Activated CD4-positive, alpha-beta T cell treated with anti-CD3 and anti-CD28 coated beads, Interleukin-10, Interleukin-2, amounts not matched to agents 100 ng/mL and 50 ng/mL, durations not matched to agents 16 hours and 8 hours (primary cell): Measurements from ENCODE around the gene WEE2.
A peak's percentile ranks its signal among the peaks of the same experiment; 100 is the strongest.

Experiments used
- DNase-seq: peaks from one replicate; pipeline ENCODE4 v3.0.0-alpha.2; 2020

The WEE2 gene

DNA sequence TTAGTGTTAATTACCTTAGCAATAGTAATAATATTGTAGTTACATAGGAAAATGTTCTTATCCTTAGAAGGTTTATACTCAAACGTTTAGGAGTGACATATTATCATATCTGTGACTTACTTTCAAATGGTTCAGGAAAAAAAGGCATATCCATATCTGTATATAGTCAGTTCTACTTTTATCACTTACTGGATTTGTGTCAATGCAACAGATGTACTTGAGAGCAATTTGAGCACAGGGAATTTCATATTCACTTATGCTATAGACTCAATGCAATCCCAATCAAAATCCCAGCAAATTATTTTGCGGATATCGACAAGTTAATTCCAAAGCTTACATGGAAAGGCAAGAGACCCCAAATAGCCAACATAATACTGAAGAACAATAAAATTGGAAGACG is 16.2 kb upstream of the WEE2 start:
- no peak for DNase-seq

- no peak for DNase-seq
These were observed 15.1 kb upstream of the WEE2 start for GRCh38 chr7:141693082-141693481.

GRCh38 chr7:141695803-141696289 is 12.3 kb upstream of the WEE2 start:
- no peak for DNase-seq

DNA sequence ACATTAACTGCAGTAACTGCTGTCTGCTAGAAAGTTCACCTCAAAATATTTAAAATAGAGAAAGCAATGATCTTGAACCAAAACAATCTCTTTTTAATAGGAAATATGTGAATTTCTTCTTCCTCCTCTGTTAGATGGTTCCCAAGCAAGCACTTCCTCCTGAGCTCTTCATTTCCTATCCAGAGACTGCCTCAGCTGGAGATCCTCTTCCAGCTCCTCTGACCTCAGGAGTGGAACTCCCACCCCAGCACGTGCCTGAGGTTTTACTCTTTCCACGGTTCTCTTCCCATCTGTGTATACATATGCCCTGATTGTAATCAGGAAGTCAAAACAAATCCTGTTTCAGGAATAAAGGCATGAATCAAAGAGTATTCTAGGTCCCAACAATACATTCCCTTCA is 11.8 kb upstream of the WEE2 start:
- no peak for DNase-seq

DNA sequence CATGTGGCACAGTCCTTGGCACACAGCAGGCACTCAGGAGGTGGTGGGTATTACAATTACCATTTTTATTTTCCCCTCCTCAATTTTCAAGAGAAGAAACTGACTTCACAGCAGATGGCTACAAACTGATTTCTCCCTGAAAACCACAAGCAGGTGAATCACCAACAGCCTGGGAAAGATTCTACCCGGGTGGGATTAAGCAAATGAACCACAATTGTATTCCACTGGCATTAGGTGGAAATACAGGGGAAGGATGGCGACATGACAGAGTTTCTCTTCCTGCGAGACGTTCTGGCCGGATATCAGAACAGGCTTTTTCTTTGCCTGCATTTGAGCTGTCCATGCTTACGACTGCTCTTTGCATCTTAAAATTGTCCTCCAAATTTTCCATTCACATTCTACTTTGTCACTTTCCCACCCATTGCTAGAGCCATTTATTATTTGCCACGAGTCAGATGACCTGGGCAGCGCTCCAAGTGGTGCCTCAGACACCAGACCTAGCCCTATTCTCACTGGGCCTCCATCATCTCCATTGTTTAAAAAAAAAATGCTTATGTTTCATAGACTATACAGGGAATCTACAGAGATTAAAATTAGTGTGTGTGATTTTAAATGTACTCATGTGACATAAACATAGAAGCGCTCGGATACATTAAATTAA is 10.8 kb upstream of the WEE2 start:
- no peak for DNase-seq

- no peak for DNase-seq
These were observed 9.7 kb upstream of the WEE2 start for GRCh38 chr7:141698247-141699015.

DNA sequence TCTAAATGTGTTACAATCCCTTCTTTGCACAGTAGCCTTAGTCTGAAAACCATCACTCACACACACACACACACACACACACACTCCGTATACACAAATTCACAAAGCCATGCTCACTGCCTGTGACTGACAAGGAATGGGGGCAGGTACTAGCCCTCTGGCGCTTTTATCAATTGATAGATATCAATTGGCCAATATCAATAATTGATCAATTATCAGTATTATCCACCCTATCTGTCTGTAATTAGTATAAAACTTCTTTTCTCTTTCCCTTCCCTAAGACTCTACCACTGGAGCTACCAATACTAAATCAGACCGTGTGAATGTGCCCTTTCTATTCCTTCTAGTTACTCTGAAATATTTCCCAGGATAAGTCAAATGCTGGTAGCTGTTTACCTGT is 8.3 kb upstream of the WEE2 start:
- no peak for DNase-seq

GRCh38 chr7:141700296-141700847 is 7.8 kb upstream of the WEE2 start:
- no peak for DNase-seq

GRCh38 chr7:141700848-141701371 is 7.2 kb upstream of the WEE2 start:
- DNase-seq = no peak

GRCh38 chr7:141701489-141702046 is 6.6 kb upstream of the WEE2 start:
- DNase-seq = peak; percentile 72

DNA sequence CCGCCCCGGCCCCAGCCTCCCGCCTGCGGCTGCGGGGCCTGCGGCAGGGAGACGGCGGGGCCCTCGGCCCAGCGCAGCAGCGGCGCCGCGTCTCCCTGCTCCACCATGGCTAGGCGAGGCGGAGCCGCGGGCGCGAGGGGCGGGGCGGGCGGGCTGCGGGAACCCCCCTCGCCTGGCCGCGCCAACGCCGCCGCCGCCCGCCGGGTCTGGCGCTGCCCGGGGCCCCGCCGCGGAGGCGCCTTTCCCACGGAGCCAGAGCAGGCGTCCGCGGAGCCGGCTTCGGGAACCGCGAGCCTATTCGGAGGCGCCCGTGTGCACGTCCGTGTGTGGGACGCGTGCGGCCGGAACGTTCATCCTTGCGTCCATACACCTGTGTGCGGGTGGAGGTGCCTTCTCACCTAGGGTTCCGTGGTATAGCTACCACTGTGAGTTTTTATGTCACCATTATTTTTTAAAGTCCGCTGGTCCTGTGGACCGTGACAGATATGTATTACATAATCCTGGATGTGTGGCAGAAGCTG is 6.0 kb upstream of the WEE2 start, which contains the start of gene DENND11:
Gene DENND11 (minus strand): TSS at position 120 of the 521 bp plus-strand sequence. CDS start 13 bp downstream, at position 107.
- peak; percentile 43 for DNase-seq

DNA sequence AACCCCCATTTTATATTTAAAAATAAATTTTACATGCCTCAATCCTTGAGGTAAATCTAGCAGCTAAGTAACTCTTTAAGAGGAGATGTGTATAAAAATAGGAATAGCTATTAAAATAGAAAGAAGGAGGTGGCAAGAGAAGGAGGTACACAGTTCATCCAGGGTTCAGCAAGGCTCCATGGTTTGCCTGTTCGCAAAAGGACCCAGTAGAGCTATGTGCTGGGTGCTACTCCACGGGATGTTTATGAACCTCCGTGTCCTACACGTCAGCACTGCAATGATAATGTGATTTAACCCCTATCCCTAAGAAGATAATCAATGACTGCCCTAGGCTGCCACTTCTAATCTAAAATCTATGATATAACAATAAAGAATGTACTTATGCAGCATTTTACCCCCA is 5.3 kb upstream of the WEE2 start:
- DNase-seq = no peak

DNA sequence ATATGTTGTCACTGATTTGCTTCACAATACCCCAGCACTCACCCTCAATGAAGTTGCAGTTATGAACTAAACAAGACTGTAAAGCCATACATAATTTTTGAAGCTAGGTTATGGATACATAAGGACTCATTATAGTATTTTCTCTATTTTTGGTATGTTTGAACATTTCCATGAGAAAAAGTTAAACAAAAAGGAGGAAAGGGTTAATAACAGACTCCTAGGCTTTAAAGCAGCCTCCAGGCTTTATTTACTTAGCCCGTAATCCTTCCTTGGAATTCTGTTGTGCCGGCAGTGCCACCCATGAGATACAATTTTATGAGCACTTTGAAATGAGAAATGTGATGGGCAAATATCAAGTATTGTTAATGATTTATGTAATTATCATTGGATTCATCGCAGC is 4.0 kb upstream of the WEE2 start:
- DNase-seq = no peak

- no peak for DNase-seq
These were observed 3.4 kb upstream of the WEE2 start for GRCh38 chr7:141704741-141705140.

GRCh38 chr7:141706239-141707064 is 1.7 kb upstream of the WEE2 start:
- DNase-seq = no peak

DNA sequence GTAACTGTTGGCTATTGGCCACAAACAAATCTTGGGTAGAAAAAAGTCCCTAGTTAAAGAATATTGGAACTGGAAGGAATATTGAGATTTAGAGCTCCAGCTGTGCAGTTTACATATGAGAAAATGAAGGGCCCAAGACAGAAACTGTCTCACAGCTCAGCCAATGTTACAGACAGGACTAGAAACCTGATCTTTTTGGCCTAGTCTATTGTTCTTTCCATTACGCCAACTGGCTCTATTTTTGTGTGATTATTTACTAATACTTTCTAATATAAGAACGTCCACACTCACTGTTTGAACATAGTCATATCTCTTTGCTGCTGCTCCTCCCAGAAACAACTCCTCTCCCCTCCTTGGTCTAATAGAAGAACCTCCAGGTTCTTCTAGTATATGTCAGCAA is 1.2 kb downstream of the WEE2 start:
- DNase-seq = no peak

DNA sequence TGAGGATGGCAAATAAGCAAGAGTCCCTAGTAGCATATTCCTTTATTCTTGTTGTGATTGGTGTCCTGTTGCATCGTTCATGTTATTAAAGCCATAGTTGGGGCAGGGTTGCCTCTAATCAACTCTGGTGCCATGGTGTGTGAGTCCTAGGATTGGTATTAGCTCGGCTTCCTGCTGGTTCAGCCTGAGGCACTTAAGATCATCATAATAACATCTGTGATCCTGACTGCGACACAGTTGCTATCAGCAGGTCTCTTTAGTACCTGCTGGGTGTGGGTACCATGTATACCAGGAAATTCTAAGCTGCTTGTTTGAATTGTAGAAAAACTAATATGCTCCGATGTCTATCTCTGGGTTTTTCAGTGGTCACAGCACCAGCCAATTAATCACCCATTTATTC is 1.6 kb downstream of the WEE2 start:
- no peak for DNase-seq

DNA sequence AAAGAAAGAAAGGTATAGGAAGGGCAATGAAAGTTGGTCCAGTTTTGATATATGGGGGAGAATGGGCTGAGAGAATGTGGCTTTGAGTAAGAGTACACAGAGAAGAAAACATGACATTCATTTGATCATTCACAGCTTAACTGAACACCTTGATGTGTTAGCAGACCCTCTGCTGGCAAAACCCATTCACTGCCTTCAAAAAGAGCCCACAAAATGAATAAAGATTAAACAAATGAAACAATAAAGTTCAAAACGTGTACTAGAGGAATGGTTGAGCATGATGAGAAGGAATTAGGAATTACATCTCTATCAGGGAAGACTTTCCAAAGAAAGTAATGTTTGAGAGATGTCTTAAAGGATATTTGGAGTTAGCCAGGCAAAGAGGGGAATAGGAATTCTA is 2.1 kb downstream of the WEE2 start:
- no peak for DNase-seq

- peak; percentile 10 for DNase-seq
These were observed 4.6 kb downstream of the WEE2 start for GRCh38 chr7:141712603-141713255.

GRCh38 chr7:141713890-141714289 is 5.7 kb downstream of the WEE2 start:
- no peak for DNase-seq

DNA sequence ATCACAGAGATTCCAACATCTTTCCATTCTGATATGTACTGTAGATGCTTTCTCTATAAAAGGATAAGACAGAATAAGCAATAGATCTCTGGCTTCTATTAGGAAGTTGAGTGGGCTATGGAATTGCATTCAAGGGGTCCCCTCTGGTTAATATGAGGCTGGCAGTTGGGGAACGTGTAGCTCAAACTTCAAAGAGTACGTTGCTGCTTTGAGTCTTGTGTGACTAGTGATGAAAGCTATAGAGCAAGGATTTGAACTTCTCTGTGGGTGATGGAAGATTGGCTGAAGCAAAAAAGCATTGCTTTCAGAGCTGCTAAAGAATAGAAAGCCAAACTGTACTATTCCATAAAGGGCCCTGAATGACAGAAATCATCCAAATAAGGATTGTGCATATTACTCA is 6.4 kb downstream of the WEE2 start:
- DNase-seq = no peak

DNA sequence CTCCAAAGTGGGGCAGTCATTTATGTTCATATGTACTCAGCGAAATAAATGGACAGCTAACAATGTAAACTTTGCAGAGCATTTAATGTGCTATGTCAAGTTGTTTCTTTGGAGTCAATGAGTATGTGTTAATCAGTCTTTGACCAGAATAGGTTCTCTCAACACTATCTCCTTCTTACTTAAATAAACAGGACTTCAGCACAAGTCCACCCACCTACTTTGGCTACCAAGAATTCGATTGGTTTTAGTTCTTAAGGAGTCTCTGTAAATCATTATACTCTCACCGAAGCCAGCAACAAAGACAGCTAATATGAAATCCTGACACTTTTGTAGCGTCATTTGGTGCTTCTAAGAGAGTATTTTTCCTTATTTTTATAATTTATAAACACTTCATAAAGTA is 6.9 kb downstream of the WEE2 start:
- no peak for DNase-seq
